GM18520 (cell line): ENCODE measurements around the gene VSTM2L.
"Not testable (repeated sequence)": the region's sequence is repeated elsewhere in the genome, so short reads cannot be mapped to it uniquely, and the experiment has no call there.

ENCODE experiments used
- ATAC-seq: cut with Tn5 transposase; IDR thresholded peaks from one replicate; pipeline ENCODE4 v1.9.1; 2021; ENCODE audit not compliant: unreplicated experiment

Gene VSTM2L

GRCh38 chr20:37902504-37903313, at the start of gene VSTM2L:
TSS of gene VSTM2L (plus strand) at chr20:37903127. CDS start at chr20:37903351, 224 bp downstream.
- no peak for ATAC-seq

DNA sequence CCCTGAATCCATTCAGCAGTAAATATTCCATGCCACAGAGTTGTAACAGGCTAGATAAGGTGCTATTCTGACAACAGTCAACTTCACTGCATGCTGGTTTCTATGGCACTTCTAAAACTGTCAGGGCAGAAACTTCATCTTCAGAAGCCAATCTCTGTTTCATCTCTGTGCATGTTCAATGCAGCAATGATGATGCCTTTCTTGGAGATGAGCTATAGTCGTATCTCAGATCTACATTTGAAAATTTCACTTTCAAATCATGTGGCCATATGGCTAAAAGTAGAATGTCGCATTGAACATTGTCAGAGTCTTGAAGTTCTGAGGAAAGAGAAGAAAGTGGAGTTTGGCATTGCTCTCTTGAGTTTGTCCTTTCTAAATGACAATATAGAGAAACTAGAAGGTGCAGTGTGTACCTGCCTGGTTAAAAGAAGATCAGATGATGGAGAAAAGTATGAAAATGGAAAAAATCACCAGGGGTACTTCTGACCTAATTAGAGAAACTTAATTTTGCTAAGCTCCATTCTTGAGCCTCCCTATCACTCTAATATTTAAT, 49.0 kb upstream of the VSTM2L start:
- no peak for ATAC-seq

- not testable (repeated sequence) for ATAC-seq
Observed at GRCh38 chr20:37856034-37856433, 46.9 kb upstream of the VSTM2L start.

DNA sequence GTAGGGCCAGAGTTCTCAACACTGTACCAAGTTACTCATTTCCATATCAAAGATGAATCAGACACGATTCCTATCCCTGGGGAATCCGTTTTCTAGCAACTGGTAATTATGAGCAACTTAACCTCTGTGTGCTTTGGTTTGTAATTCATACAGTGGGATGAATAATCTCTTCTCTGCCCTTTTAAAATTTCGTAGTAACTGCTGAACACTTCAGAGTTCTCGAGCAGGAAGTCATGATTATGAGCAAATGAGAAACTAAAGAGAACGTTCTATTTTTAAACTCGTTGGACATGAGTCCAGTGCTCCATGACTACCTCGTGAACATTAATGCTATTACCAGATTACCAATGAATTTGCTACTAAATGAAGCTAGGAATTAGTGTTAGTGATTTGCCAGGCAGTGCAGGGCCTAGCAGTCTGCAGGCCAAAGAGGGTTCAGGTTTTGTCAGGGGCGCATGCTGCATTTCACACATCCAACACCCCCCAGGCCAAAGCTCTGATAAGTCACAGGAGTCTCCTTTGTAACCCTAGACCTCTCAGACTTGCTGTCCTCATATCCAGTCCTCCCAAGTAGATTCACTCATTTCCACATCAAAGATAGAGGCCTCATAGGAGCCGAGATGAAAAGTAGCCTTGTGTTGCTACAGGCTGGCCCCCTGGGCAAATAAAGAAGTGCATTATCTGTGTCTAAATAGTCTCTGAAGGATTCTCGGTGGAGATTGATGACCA, 45.8 kb upstream of the VSTM2L start:
- ATAC-seq: no peak

DNA sequence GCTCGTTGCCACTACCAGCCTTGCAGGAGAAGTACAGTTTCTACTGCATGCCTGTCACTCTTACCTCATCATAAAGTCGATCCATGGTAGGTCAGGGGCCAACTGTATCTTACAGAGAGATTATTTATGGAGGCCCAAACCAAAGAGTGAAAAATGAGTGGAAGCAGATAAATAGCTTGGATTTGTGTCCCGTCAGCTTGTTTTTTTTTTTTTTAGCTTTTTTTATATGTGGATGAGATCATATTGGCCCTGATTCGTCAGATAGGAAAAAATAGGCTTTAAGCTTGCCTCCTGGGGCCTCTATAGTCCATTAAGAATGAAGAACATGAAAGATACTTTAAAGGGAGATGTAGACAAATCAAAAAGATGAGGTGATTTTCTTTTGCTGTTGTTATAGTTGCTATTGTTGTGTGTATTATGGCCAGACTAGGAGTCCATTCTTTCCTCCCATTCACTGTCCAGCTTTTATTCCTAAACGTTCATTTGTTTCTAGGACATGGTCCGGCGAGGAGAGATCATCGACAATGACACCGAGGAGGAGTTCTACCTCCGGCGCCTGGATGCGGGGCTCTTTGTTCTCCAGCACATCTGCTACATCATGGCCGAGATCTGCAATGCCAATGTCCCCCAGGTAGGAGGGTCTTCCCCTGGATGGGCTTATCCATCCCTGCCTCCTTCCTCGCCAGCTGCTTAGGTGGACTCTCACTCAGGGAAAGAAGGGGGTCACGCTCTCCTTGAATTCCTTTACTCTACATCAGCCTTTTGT, 43.3 kb upstream of the VSTM2L start:
- ATAC-seq: no peak

DNA sequence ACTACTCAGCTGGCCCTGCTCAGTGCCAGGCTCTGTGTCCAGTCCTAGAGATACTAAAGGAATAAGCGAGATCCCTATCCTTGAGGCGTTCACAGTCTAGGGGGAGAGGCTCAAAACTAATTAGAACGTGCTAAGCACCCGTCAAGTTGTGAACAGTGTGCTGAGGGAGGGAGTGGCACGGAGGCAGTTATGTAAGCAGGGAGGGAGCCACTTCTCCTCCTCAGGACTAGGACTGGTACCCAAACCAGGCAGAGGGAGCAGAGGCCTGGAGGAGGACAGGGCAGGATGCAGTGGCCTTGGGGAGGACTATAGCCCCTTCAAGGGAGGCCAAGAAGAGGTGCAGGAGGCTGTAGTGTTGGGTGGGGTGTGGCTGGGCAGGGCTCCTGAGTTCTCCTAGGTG, 39.6 kb upstream of the VSTM2L start:
- ATAC-seq: no peak

DNA sequence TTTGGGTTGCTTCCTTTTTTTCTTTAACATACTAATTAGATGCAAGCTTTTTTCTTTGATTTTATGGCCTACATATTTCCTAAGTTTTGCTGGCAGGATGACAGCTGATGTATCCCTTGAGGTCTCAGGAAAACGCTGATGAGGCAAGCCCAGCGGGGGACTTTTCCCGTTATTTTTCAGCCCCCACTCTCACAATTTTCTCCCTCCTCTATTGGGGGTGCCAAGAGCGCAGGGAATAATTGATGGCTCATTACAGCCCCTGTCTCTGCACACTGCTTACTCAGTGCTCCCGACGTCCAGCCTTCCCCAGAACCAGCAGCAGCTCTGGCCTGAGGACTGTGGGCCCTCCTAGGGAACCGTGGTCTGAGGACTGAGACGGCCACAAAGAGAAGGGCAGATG, 38.6 kb upstream of the VSTM2L start:
- no peak for ATAC-seq

DNA sequence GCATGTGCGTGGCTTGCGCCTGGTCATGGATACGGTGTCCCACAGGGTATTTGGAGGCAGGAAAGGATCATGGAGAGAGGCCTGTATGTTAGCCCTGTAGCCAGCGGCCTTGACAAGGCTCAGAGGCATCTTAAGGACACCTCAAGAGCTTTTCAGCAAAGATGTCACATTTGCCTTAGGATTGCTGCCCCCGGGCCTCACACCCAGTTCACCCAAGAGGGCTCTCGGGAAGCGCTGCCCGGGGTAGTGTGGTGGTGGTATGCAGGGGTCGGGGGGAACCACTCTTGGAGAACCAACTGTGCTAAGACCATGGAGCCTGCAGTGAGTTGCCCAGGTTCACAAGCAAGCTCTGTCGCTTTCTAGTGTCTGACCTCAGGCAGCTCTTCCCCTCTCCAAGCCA, 36.9 kb upstream of the VSTM2L start:
- ATAC-seq: no peak

GRCh38 chr20:37867289-37868195, 35.4 kb upstream of the VSTM2L start:
- ATAC-seq: no peak

GRCh38 chr20:37868851-37869333, 34.0 kb upstream of the VSTM2L start:
- no peak for ATAC-seq

DNA sequence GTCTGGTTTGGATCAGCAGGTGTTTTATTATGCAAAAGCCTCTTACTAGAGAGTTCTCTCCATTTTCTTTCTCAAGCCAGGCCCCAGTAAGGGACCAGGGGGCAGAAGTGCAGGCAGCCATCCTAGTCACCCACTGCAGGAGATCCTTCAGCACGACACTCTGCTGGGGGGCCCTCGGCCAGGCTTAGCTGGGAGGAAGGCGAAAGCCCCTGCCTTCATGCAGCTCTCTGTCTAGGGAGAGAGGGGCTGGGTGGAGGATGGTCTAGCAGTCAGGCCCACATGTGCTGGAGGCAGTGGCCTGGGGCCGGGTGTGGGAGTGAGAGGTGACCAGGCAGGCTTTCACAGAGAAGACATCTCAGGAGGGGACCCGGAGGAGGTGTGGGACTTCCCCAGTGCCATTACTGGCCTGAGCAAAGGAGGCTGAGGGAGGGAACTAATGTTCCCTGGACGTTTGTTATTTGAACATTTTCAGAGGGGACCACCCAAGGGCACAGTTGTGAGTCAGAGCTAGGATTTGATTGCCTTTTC, 33.5 kb upstream of the VSTM2L start:
- no peak for ATAC-seq

DNA sequence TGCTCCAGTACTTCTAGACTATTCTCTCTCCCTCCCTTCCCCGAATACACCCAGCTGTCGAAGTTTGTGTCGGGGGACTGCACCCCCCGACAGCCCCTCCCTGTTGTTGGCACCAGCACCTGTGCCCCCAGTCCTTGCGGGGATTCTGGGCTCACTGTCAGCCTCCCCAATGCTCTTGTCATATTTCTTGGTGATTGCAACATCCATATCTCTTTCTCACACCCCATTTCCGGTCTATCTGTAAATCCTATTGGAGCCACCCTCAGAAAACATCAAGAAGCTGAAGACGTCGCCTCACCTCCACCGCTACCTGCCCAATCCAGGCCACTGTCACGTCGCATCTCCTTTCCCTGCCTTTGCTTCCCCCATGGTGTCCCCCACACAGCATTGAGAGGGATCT, 32.6 kb upstream of the VSTM2L start:
- ATAC-seq: no peak

GRCh38 chr20:37871751-37872150, 31.2 kb upstream of the VSTM2L start:
- no peak for ATAC-seq

DNA sequence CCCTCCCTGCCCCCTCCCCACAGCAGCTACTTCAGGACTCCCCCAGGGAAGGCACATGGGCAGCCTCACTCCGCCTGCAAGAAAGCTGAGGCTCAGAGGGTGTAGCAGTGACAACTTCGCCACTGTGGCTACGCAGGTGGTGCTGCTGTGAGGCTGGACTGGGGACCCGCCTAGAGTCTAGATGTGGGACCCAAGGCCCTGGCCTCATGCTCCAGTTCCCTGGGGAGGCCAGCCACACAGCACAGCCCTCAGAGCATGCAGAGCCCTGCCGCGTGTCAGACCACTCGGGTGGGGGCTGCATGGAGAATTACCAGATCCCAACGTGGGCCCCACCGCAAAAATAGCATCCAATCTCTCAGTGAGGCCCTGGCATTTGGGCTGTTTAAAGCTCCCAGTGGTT, 30.8 kb upstream of the VSTM2L start:
- ATAC-seq: no peak

DNA sequence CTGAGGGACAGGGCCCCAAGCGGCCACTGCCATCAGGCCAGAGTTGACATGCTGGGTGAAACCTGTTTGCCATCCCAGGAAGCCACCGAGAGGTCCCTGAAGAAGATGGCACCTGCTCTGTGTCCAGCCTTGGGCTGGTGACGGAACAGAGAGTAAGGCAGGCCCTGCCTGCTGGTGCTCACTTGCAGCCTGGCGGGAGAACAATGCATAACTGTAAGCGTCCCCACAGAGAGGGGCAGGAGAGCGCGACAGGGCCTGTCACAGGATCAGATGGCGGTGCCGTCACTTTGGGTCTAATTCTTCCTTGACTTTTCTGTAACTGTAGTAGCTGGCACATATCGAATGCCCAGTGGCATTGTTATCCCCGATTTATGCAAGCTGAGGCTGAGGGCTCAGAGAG, 29.0 kb upstream of the VSTM2L start:
- ATAC-seq: no peak

- no peak for ATAC-seq
Observed at GRCh38 chr20:37875460-37876175, 27.3 kb upstream of the VSTM2L start.

GRCh38 chr20:37876863-37877262, 26.1 kb upstream of the VSTM2L start:
- ATAC-seq: no peak

DNA sequence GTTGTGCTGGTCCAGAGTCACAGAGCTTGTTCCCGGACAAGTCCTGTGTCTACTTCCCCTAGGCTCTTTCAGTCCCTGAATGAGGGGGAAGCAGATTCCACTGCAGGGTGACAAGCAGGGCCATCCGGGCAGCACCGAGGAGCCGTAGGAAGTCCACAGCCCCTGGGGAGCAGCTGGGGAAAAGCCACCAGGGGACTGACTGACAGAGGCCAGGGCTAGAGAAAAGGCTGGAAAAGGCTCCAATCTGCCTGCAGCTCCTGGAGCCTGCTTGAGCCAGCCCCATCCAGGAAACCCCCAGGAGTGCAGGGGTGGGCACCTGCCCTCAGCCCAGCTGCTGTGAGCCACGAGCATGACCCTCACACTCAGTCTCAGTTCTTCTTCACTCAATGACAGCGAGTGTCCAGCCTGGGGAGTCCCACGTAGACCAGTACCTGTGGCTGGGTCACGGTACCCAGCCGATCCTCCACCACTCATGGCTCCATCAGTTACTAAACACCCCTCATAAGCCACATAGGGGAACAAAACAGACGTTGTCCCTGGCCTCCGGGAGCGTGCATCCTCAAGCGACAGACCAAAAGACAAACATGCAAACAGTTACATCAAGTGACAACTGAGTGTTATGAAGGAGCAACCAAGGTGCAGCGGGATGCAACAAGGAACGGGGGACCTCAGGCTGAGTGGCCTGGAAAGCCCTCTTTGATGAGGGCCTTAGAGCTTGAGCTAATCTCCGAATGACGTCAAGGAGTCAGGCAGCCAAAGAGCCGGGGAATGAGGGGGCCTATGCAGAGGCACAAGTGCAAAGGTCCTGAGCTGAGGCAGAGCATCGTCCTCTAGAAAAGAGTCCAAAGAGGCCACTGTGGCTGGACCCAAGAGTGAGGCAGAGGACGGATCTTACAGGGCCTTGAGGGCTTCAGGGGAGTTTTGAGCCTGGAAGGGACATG, 24.8 kb upstream of the VSTM2L start:
- ATAC-seq: no peak
